Measurements from ENCODE around the gene AAMDC.

Gene AAMDC

GRCh38 chr11:77793972-77794371 lies 27.0 kb upstream of the AAMDC start:
- Histone ChIP-seq H3K27ac (ENCODE audit: extremely low read depth, low read depth, low read length) (no peak overlapping the region), H3K36me3 (ENCODE audit: control insufficient read depth in 2 of 2, insufficient read depth in 1 of 2, low read length in 2 of 2) (peaks cover 0 to 3% of the 10 kb centered on the region in 2 experiments; a peak in 2 of 3 replicates), H3K4me3 (ENCODE audit: low read depth, low read length) (no peak overlapping the region), H3K9me3 (ENCODE audit: control insufficient read depth, insufficient read depth, low read depth, low read length) (no peaks in the 10 kb centered on the region), H3K4me1 (ENCODE audit: control insufficient read depth, insufficient read depth, low read length) (no peaks in the 10 kb centered on the region)
- ChIA-PET CTCF (no interaction called here), POLR2A (no interaction called here)
- TF ChIP-seq ZNF121 (tag by site-specific recombination; IDR thresholded peaks at IDR 0.05) (no peak), ZEB2 (tag by site-specific recombination; IDR thresholded peaks at IDR 0.05) (no peak), ZNF521 (tag by site-specific recombination; IDR thresholded peaks at IDR 0.05) (no peak), KLF17 (tag by site-specific recombination; IDR thresholded peaks at IDR 0.05) (no peak), ZNF18 (tag by site-specific recombination; IDR thresholded peaks at IDR 0.05) (no peak), ZNF311 (tag by site-specific recombination; IDR thresholded peaks at IDR 0.05; ENCODE audit: borderline replicate concordance) (no peak), KLF16 (tag by site-specific recombination; IDR thresholded peaks at IDR 0.05) (no peak), ZIC2 (tag by site-specific recombination; IDR thresholded peaks at IDR 0.05) (no peak), ZNF530 (tag by site-specific recombination; IDR thresholded peaks at IDR 0.05; ENCODE audit: low read depth) (no peak), ZNF747 (tag by site-specific recombination; IDR thresholded peaks at IDR 0.05) (no peak), ELK4 (IDR thresholded peaks at IDR 0.05; ENCODE audit: borderline replicate concordance, low read depth, low read length) (no peak), HOXC10 (CRISPR knock-in tag; IDR thresholded peaks at IDR 0.05) (no peak)

GRCh38 chr11:77799338-77799737 lies 21.6 kb upstream of the AAMDC start:
- no peaks in the 10 kb centered on the region for H3K4me1 ChIP-seq (ENCODE audit: control insufficient read depth, insufficient read depth, low read length)
- ChIA-PET CTCF (no interaction called here), POLR2A (no interaction called here)
- no peak overlapping the region for H3K27ac ChIP-seq (ENCODE audit: extremely low read depth, low read depth, low read length)
- no peaks in the 10 kb centered on the region; a peak in 1 of 3 replicates for H3K36me3 ChIP-seq (ENCODE audit: control insufficient read depth in 2 of 2, insufficient read depth in 1 of 2, low read length in 2 of 2)
- TF ChIP-seq ZNF23 (tag by site-specific recombination; IDR thresholded peaks at IDR 0.05; ENCODE audit: borderline replicate concordance) (no peak), ZNF2 (tag by site-specific recombination; IDR thresholded peaks at IDR 0.05) (no peak), RBAK (tag by site-specific recombination; IDR thresholded peaks at IDR 0.05) (no peak), ZFP69B (tag by site-specific recombination; IDR thresholded peaks at IDR 0.05) (no peak), ZSCAN30 (tag by site-specific recombination; IDR thresholded peaks at IDR 0.05) (no peak), KLF7 (tag by site-specific recombination; IDR thresholded peaks at IDR 0.05; ENCODE audit: borderline replicate concordance) (no peak), ZNF555 (tag by site-specific recombination; conservative IDR thresholded peaks at IDR 0.05) (no peak), ZNF514 (tag by site-specific recombination; IDR thresholded peaks at IDR 0.05) (no peak), PRDM1 (tag by site-specific recombination; IDR thresholded peaks at IDR 0.05) (no peak)
- H3K4me3 ChIP-seq (ENCODE audit: low read depth, low read length) = no peak overlapping the region
- H3K9me3 ChIP-seq (ENCODE audit: control insufficient read depth, insufficient read depth, low read depth, low read length) = no peaks in the 10 kb centered on the region

- Histone ChIP-seq H3K4me3 (ENCODE audit: low read depth, low read length) (no peak overlapping the region), H3K9me3 (ENCODE audit: control insufficient read depth, insufficient read depth, low read depth, low read length) (no peaks in the 10 kb centered on the region), H3K27ac (ENCODE audit: extremely low read depth, low read depth, low read length) (no peak overlapping the region), H3K4me1 (ENCODE audit: control insufficient read depth, insufficient read depth, low read length) (no peaks in the 10 kb centered on the region), H3K36me3 (ENCODE audit: control insufficient read depth in 2 of 2, insufficient read depth in 1 of 2, low read length in 2 of 2) (no peaks in the 10 kb centered on the region; a peak in 1 of 3 replicates)
- ChIA-PET CTCF (interaction anchor here (0.6 to 1.5 kb wide), 2 partner anchors 11 to 53 kb away, joined by 3 read pairs; no protein-coding TSS in a partner anchor), POLR2A (no interaction called here)
- no peak for TF ChIP-seq ZNF394 (tag by site-specific recombination; IDR thresholded peaks at IDR 0.05; ENCODE audit: borderline replicate concordance)
- no peak for TF ChIP-seq EGR2 (tag by site-specific recombination; IDR thresholded peaks at IDR 0.05; ENCODE audit: low read depth)
- TF ChIP-seq ZNF48 (tag by site-specific recombination; IDR thresholded peaks at IDR 0.05) = no peak
- no peak for TF ChIP-seq ZNF692 (tag by site-specific recombination; IDR thresholded peaks at IDR 0.05)
- no peak for TF ChIP-seq ZNF391 (tag by site-specific recombination; IDR thresholded peaks at IDR 0.05; ENCODE audit: borderline replicate concordance, low read depth)
- no peak for TF ChIP-seq ZNF16 (tag by site-specific recombination; IDR thresholded peaks at IDR 0.05; ENCODE audit: low read depth)
- no peak for TF ChIP-seq ZNF624 (tag by site-specific recombination; IDR thresholded peaks at IDR 0.05)
- no peak for TF ChIP-seq GFI1B (tag by site-specific recombination; IDR thresholded peaks at IDR 0.05)
Measured at GRCh38 chr11:77800449-77800848, 20.5 kb upstream of the AAMDC start.
